PC-3 (cell line): Measurements from ENCODE around the gene CTNNA3. TPM values are rescaled to one million over a fixed set of nuclear protein-coding genes. Genes with fewer than 3 reads are reported as not detected.

ENCODE experiments used
- ATAC-seq: fragments of 200-7000 bp; cut with Tn5 transposase; 2 replicates; pipeline ENCODE4 v1.9.1; 2020; ENCODE audit warnings: mild to moderate bottlenecking, moderate library complexity
- BruUV-seq: library from RNA; stranded (reverse); fragments of 400-500 nt; replicated peaks from 2 replicates; lab custom pipeline; 2021; lab: Mats Ljungman, UMichigan
- CTCF ChIA-PET: fragments of 300-600 bp; sonication (Branson Sonifier 250); formaldehyde crosslinking; loops from one replicate; lab custom pipeline; 2022; ENCODE audit warnings: antibody characterized with exemption; lab: Charles Lee
- POLR2A ChIA-PET: fragments of 300-600 bp; sonication (Branson Sonifier 250); formaldehyde crosslinking; loops from one replicate; lab custom pipeline; 2022; ENCODE audit warnings: antibody characterized with exemption; ENCODE audit not compliant: unreplicated experiment; lab: Charles Lee
- DNase-seq: peaks from one replicate; pipeline ENCODE4 v3.0.0-alpha.2; 2015
- H2AFZ ChIP-seq: fragments of 300-600 bp; sonication (generic); 2 replicates; pipeline ENCODE4 v1.6.0; 2016; ENCODE audit warnings: antibody characterized with exemption, low read length
- H3F3A ChIP-seq: fragments of 300-600 bp; sonication (generic); one replicate; pipeline ENCODE4 v1.6.0; 2017; ENCODE audit warnings: antibody characterized with exemption, low read length, control low read depth, mild to moderate bottlenecking; ENCODE audit not compliant: unreplicated experiment
- H3K27ac ChIP-seq: fragments of 300-600 bp; sonication (generic); 2 replicates; pipeline ENCODE4 v1.5.1; 2016; ENCODE audit warnings: mild to moderate bottlenecking, low read length
- H3K27me3 ChIP-seq: fragments of 300-600 bp; sonication (generic); 2 replicates; pipeline ENCODE4 v1.6.1; 2016; ENCODE audit warnings: low read length, mixed read lengths
- H3K36me3 ChIP-seq: fragments of 300-600 bp; sonication (generic); 2 replicates; pipeline ENCODE4 v1.6.1; 2016; ENCODE audit warnings: low read depth, mixed run types, low read length, mixed read lengths
- H3K4me1 ChIP-seq: fragments of 300-600 bp; sonication (generic); 2 replicates; pipeline ENCODE4 v1.5.1; 2016; ENCODE audit warnings: low read length; ENCODE audit not compliant: insufficient read depth
- H3K4me2 ChIP-seq: fragments of 300-600 bp; sonication (generic); 2 replicates; pipeline ENCODE4 v1.6.0; 2016; ENCODE audit warnings: low read length
- H3K4me3 ChIP-seq: fragments of 300-600 bp; sonication (generic); 2 replicates; pipeline ENCODE4 v1.5.1; 2016; ENCODE audit warnings: mild to moderate bottlenecking, low read length, mixed read lengths
- H3K79me2 ChIP-seq: fragments of 300-600 bp; sonication (generic); 2 replicates; pipeline ENCODE4 v1.6.1; 2017; ENCODE audit warnings: low read length, mixed read lengths
- H3K9ac ChIP-seq: fragments of 300-600 bp; sonication (generic); 2 replicates; pipeline ENCODE4 v1.6.0; 2016; ENCODE audit warnings: mild to moderate bottlenecking, low read length
- H3K9me2 ChIP-seq: fragments of 300-600 bp; sonication (generic); replicated peaks from 2 replicates; pipeline ENCODE4 v1.6.1; 2016; ENCODE audit warnings: mixed run types, low read length, mixed read lengths
- H3K9me3 ChIP-seq: fragments of 300-600 bp; sonication (generic); 2 replicates; pipeline ENCODE4 v1.6.1; 2016; ENCODE audit warnings: low read length, mixed read lengths
- H4K20me1 ChIP-seq: fragments of 300-600 bp; sonication (generic); 2 replicates; pipeline ENCODE4 v1.6.1; 2016; ENCODE audit warnings: low read length, mixed read lengths
- CTCF ChIP-seq: fragments of 300-600 bp; sonication (generic); conservative IDR thresholded peaks from 2 replicates; pipeline ENCODE4 v1.5.1; 2017; ENCODE audit warnings: antibody characterized with exemption, low read depth, mild to moderate bottlenecking, low read length
- EZH2 ChIP-seq: fragments of 300-600 bp; sonication (generic); IDR thresholded peaks from one replicate; pipeline ENCODE4 v1.6.1; 2017; ENCODE audit warnings: antibody characterized with exemption, mild to moderate bottlenecking, low read length; ENCODE audit not compliant: unreplicated experiment
- EZH2phosphoT487 ChIP-seq: fragments of 300-600 bp; sonication (generic); IDR thresholded peaks from 2 replicates; pipeline ENCODE4 v1.6.1; 2018; ENCODE audit warnings: mild to moderate bottlenecking, antibody characterized with exemption, low read length, borderline replicate concordance
- intact Hi-C: fragments of 100-400 bp; cut with micrococcal nuclease; formaldehyde crosslinking; loops from 2 replicates; pipeline ENCODE4 v1.9.0; 2023
- total RNA-seq: library from RNA; depleted of rRNA; stranded (reverse); fragments of >200 nt; gene quantifications from 2 replicates; pipeline ENCODE4 v1.2.3, GENCODE V29; 2014

CTNNA3 gene
- total RNA-seq, 1 experiment from 2014 or later = 1.9 TPM

GRCh38 chr10:66519616-66520015 lies 1176.4 kb downstream of the CTNNA3 start:
- intact Hi-C loops = loop anchor here (1.0 to 10.0 kb wide), 7 partner anchors 72 to 1005 kb away; partner anchors contain the start of gene LRRTM3
- peak overlapping the region; percentile 29 for H3K27ac ChIP-seq
- H3F3A ChIP-seq = no peaks in the 10 kb centered on the region
- no peak overlapping the region for H3K4me3 ChIP-seq
- TF ChIP-seq CTCF = no peak
- TF ChIP-seq EZH2phosphoT487 = no peak
- no peak for TF ChIP-seq EZH2
- H2AFZ ChIP-seq = no peak overlapping the region
- H3K4me2 ChIP-seq = peak overlapping the region; percentile 44
- DNase-seq = peak; percentile 97
- H3K4me1 ChIP-seq = peaks cover 24% of the 10 kb centered on the region
- no peaks in the 10 kb centered on the region for H3K79me2 ChIP-seq
- 0 out of 2 replicates have a peak, but pooled peaks cover 4% of the 10 kb centered on the region for H3K9me2 ChIP-seq
- H3K27me3 ChIP-seq = no peaks in the 10 kb centered on the region
- BruUV-seq = no TSS peak
- H3K36me3 ChIP-seq = no peaks in the 10 kb centered on the region
- POLR2A ChIA-PET = interaction anchor here (0.6 kb wide), 2 partner anchors 313 to 561 kb away, joined by 3 to 6 read pairs; no protein-coding TSS in a partner anchor
- no peaks in the 10 kb centered on the region for H4K20me1 ChIP-seq
- CTCF ChIA-PET = no interaction called here
- H3K9me3 ChIP-seq = no peaks in the 10 kb centered on the region
- ATAC-seq = peak; percentile 70
- H3K9ac ChIP-seq = no peak overlapping the region

GRCh38 chr10:66514666-66515065 lies 1181.3 kb downstream of the CTNNA3 start:
- H3K4me2 ChIP-seq = peak overlapping the region; percentile 40
- H3K4me1 ChIP-seq = peaks cover 26% of the 10 kb centered on the region
- peak; percentile 94 for DNase-seq
- no peak overlapping the region for H3K4me3 ChIP-seq
- no peaks in the 10 kb centered on the region for H3K79me2 ChIP-seq
- H3K27me3 ChIP-seq = no peaks in the 10 kb centered on the region
- intact Hi-C loops = loop anchor here (1.0 to 10.0 kb wide), 7 partner anchors 78 to 1010 kb away; partner anchors contain the start of gene LRRTM3
- H2AFZ ChIP-seq = no peak overlapping the region
- TF ChIP-seq CTCF (no peak), EZH2phosphoT487 (no peak), EZH2 (no peak)
- H3K9me2 ChIP-seq = no peaks in the 10 kb centered on the region
- peak overlapping the region; percentile 66 for H3K27ac ChIP-seq
- H4K20me1 ChIP-seq = no peaks in the 10 kb centered on the region
- BruUV-seq = no TSS peak
- CTCF ChIA-PET = no interaction called here
- H3F3A ChIP-seq = no peaks in the 10 kb centered on the region
- H3K36me3 ChIP-seq = no peaks in the 10 kb centered on the region
- POLR2A ChIA-PET = interaction anchor here (0.5 to 0.7 kb wide), 2 partner anchors 51 to 61 kb away, joined by 3 read pairs; no protein-coding TSS in a partner anchor
- H3K9me3 ChIP-seq = no peaks in the 10 kb centered on the region
- H3K9ac ChIP-seq = 0 out of 2 replicates have a peak overlapping the region, but pooled peaks have one; percentile 14
- peak; percentile 91 for ATAC-seq

- no TSS peak for BruUV-seq
- no peaks in the 10 kb centered on the region for H3K27me3 ChIP-seq
- TF ChIP-seq EZH2phosphoT487 = no peak
- no peak for TF ChIP-seq CTCF
- no peak for TF ChIP-seq EZH2
- no peaks in the 10 kb centered on the region for H3K9me2 ChIP-seq
- no peak overlapping the region for H3K27ac ChIP-seq
- H3K9ac ChIP-seq = no peak overlapping the region
- H3K4me3 ChIP-seq = no peak overlapping the region
- CTCF ChIA-PET = no interaction called here
- intact Hi-C loops = loop anchor here (10.0 kb wide), 1 partner anchor 1011 kb away; no protein-coding TSS in a partner anchor
- DNase-seq = no peak
- no peaks in the 10 kb centered on the region for H3K9me3 ChIP-seq
- no peak overlapping the region for H2AFZ ChIP-seq
- H3K36me3 ChIP-seq = no peaks in the 10 kb centered on the region
- peaks cover 20% of the 10 kb centered on the region for H3K4me1 ChIP-seq
- no peak for ATAC-seq
- no peaks in the 10 kb centered on the region for H4K20me1 ChIP-seq
- H3K4me2 ChIP-seq = no peak overlapping the region
- POLR2A ChIA-PET = no interaction called here
- H3K79me2 ChIP-seq = no peaks in the 10 kb centered on the region
- no peaks in the 10 kb centered on the region for H3F3A ChIP-seq
Measured at GRCh38 chr10:66513504-66513903, 1182.5 kb downstream of the CTNNA3 start.
